NCI-H1417 (cell line): ENCODE data around the gene RARB.

ENCODE experiments used
- DNase-seq, 3 experiments: peaks; one replicate each; lab custom pipeline; 2025; lab: John Stamatoyannopoulos, UW

RARB gene

GRCh38 chr3:25552251-25552650, 124.2 kb downstream of the RARB start:
- DNase-seq, result no peak

- no peak for DNase-seq
Observed at GRCh38 chr3:25554376-25554775, 126.3 kb downstream of the RARB start.

GRCh38 chr3:25555695-25556437, 127.8 kb downstream of the RARB start:
- DNase-seq, result no peak

- no peak for DNase-seq
Observed at GRCh38 chr3:25556447-25556846, 128.4 kb downstream of the RARB start.

GRCh38 chr3:25557694-25558093, 129.6 kb downstream of the RARB start:
- no peak for DNase-seq

GRCh38 chr3:25558121-25558520, 130.1 kb downstream of the RARB start:
- no peak for DNase-seq

- no peak for DNase-seq
Observed at GRCh38 chr3:25558796-25559195, 130.7 kb downstream of the RARB start.

GRCh38 chr3:25563601-25564000, 135.5 kb downstream of the RARB start:
- no peak for DNase-seq

- no peak for DNase-seq
Observed at GRCh38 chr3:25564075-25564474, 136.0 kb downstream of the RARB start.

GRCh38 chr3:25565807-25566206, 137.7 kb downstream of the RARB start:
- DNase-seq, result no peak

- no peak for DNase-seq
Observed at GRCh38 chr3:25566358-25566920, 138.4 kb downstream of the RARB start.

GRCh38 chr3:25567388-25567787, 139.3 kb downstream of the RARB start:
- no peak for DNase-seq

GRCh38 chr3:25567806-25568524, 139.9 kb downstream of the RARB start:
- DNase-seq, result no peak

GRCh38 chr3:25568525-25569078, 140.5 kb downstream of the RARB start:
- DNase-seq, result no peak

- DNase-seq, result no peak
Observed at GRCh38 chr3:25571285-25571684, 143.2 kb downstream of the RARB start.

GRCh38 chr3:25572336-25572735, 144.3 kb downstream of the RARB start:
- no peak for DNase-seq

- DNase-seq, result no peak
Observed at GRCh38 chr3:25572919-25573385, 144.9 kb downstream of the RARB start.

- no peak for DNase-seq
Observed at GRCh38 chr3:25573386-25574171, 145.5 kb downstream of the RARB start.

- no peak for DNase-seq
Observed at GRCh38 chr3:25574172-25574765, 146.2 kb downstream of the RARB start.

GRCh38 chr3:25575001-25575400, 146.9 kb downstream of the RARB start:
- no peak for DNase-seq

- DNase-seq, result no peak
Observed at GRCh38 chr3:25576146-25576545, 148.1 kb downstream of the RARB start.
